HG02798 (cell line): Measurements from ENCODE around the gene SYTL5.

Experiments used
- ATAC-seq: cut with Tn5 transposase; IDR thresholded peaks from one replicate; pipeline ENCODE4 v1.9.1; 2021; ENCODE audit warnings: mild to moderate bottlenecking; ENCODE audit not compliant: unreplicated experiment, poor library complexity

SYTL5 gene

DNA sequence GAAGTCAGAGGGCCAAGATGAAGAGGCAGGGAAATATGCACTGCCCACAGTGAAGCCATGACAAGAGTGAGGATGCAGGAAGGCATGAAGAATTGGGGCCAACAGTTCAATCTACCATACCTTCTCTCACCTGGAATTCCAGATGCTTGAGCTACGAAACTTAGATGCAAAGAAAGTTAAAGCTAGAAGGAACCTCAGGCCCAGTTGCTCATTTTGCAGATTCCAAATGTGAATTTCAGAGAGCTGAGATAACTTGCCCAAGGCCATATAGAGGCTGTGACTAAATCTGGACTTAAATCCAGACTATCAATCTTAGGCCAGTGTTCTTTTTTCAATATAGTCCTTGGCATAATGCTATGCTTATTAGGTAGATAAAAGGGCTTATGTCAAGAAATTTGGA, 121.6 kb downstream of the SYTL5 start:
- no peak for ATAC-seq

DNA sequence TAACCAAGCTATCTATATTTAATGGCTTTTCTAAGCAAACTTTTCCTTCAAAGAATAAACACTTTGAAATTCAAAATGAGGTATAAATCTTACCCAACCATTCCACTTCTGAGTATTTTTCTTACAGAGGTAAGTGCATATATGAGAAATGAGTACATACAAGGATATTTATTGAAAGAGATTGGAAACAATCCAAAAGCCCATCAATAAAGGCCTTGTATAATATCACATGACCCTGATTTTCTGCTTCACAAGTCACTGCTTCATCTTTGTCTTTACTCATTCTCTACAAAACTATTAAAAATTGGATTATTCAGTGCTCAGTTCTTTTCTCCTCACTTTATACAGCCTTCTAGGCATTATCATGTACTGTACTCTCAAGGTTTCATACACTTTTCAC, 123.0 kb downstream of the SYTL5 start:
- no peak for ATAC-seq

DNA sequence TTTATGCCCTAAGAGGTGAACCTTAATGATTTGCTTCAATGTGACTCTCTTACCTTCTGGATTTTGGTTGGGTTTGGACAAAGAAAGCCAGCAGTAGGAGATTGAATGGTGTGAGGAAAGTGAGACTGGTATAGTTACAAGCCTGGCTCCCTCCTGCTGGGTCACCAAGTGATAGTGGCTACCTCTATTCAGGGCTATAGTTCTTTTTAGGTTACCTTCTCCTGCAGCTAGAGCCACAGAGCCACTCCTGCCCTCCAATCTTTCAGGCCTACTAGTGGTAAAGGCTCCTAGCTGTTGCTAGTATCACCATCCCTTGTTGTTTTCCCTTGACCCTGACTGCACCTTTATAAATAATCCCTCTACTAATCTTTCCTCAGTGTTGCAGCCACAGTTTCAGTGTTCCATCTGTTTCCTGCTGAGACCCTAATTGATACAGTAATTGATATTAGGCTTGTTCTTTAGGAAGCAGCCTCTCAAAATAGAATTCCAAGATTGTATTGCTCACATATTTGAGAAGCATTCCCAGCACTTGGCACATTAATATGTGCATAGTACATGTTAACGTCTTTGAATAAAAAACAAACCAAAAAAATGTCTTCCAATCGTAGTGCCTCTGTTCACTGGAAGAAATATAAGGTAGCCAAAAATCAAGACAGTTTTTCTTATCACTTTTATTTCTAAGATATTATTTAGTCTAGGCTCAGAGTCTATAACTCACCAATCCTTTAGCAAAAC, 132.0 kb downstream of the SYTL5 start:
- no peak for ATAC-seq

GRCh38 chrX:38138900-38139299, 132.5 kb downstream of the SYTL5 start:
- no peak for ATAC-seq

DNA sequence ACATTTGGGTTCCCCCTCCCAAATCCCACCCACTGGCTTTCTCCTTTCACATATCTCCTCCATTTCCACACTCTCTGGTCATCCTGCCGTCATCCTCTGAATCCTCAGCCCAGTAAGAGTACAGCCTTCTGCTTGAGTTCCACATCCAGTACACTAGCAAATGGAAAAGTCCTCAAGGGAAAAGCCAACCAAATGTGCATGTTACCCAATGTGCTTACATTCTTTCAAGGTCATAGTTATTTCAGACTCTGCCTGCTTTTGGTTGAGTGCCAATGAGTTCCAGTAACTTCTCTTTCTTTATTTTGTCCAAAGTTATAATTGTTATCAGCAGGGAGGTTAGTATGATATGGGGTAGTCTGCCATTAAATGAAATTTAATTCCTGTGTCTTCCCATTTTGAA, 136.3 kb downstream of the SYTL5 start:
- no peak for ATAC-seq

- ATAC-seq = no peak
Observed at GRCh38 chrX:38149016-38149415, 142.7 kb downstream of the SYTL5 start.

GRCh38 chrX:38150993-38151392, 144.6 kb downstream of the SYTL5 start:
- no peak for ATAC-seq

GRCh38 chrX:38151441-38151840, 145.1 kb downstream of the SYTL5 start:
- no peak for ATAC-seq

DNA sequence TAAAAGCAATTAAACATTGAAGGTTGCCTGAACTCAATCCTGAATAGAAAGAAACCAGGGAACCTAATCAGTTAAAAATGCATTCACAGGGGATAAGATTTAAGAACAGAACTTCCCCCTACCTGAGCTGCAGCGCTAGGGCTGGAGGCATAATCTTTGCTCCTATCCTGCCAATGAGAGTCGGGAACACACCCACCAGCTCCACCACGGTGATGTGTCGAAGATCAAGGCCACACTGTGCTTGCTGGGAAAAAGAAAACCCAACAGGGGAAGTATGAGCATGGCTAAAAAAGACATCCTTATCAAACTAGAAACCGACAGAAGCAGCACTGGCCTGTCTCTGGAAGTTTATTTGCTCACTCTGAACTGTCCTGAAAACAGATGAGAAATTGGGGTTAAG, 148.0 kb downstream of the SYTL5 start:
- no peak for ATAC-seq

- no peak for ATAC-seq
Observed at GRCh38 chrX:38154818-38155217, 148.5 kb downstream of the SYTL5 start.

DNA sequence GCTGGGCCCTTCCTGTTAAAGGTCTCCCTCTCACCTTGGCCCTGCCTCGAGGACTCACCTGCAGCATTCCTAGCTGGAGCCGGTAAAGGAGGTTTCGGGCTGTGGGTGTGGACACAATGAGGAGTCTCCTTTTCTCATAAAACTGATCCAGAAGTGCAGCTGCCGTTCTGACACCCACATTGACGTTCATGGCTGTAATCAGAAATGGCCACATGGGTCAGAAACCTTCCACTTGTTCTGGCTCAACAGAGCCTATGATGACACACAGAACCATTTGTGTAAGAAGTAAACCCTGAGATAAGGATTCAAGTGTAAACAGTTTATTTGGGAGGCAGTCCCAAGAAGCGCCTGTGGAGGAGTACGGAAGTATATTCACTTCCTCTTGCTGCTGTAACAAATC, 150.5 kb downstream of the SYTL5 start:
- no peak for ATAC-seq

GRCh38 chrX:38163193-38163592, 156.8 kb downstream of the SYTL5 start:
- ATAC-seq = no peak

GRCh38 chrX:38165023-38165422, 158.7 kb downstream of the SYTL5 start:
- no peak for ATAC-seq

- ATAC-seq = no peak
Observed at GRCh38 chrX:38166478-38167083, 160.2 kb downstream of the SYTL5 start.

DNA sequence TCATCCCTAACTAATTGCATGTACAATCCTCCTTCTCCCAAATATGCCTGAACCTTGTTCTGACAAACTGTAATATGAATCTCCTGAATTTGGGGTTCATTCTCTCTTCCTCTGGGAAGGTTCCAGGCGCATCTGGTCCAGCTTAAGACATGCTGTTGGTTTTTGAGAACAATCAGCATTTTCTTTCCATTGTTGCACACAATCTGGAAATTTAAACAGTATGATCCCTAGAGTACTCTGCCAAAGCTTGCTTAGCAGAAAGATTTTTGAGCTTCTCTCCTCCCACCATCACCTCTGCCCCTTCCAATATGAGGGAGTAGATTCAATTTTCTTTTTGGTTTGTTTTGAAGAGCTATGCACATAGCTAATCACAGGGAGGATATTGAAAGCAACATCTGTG, 164.2 kb downstream of the SYTL5 start:
- no peak for ATAC-seq

DNA sequence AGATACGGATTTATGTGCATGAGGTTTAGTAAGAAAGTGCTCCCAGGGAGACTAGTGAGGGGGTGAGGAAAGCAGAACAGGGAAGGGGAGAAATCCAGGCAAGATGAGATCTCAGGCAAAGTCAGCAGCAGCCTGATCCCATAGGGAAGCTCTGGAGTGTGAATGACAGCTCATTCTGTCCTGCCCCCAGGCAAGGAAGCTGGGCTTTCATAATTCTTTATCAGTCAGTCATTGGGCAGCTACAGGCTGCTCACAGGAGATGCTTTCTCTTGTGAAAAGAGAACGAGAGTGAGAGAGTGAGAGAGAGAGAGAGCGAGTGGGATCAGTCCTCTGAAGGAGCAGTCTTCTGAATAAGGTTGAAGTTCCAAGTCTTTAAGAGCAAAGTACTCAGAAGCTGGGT, 166.2 kb downstream of the SYTL5 start:
- no peak for ATAC-seq

GRCh38 chrX:38175139-38175538, 168.8 kb downstream of the SYTL5 start:
- ATAC-seq = no peak

- no peak for ATAC-seq
Observed at GRCh38 chrX:38178396-38178795, 172.0 kb downstream of the SYTL5 start.
